ENCODE measurements around the gene IFT74.

Gene IFT74

GRCh38 chr9:26955921-26956859 is at the start of gene IFT74:
Gene IFT74 (plus strand): TSS chr9:26956412. CDS start chr9:26961968, 5,556 bp downstream.
- peak; percentile 68 for DNase-seq

GRCh38 chr9:26913138-26913668 is 43.0 kb upstream of the IFT74 start:
- no peak for DNase-seq

GRCh38 chr9:26919698-26920097 is 36.5 kb upstream of the IFT74 start:
- no peak for DNase-seq

GRCh38 chr9:26925609-26926008 is 30.6 kb upstream of the IFT74 start:
- no peak for DNase-seq

- no peak for DNase-seq
Measured at GRCh38 chr9:26928902-26929495, 27.2 kb upstream of the IFT74 start.

GRCh38 chr9:26935847-26936246 is 20.4 kb upstream of the IFT74 start:
- DNase-seq = no peak

- DNase-seq = no peak
Measured at GRCh38 chr9:26937816-26938371, 18.3 kb upstream of the IFT74 start.

- no peak for DNase-seq
Measured at GRCh38 chr9:26939955-26940711, 16.1 kb upstream of the IFT74 start.

- no peak for DNase-seq
Measured at GRCh38 chr9:26940779-26941178, 15.4 kb upstream of the IFT74 start.

- DNase-seq = no peak
Measured at GRCh38 chr9:26945591-26945990, 10.6 kb upstream of the IFT74 start.

GRCh38 chr9:26946753-26947727 is 9.2 kb upstream of the IFT74 start, which contains the start of gene PLAA:
Gene PLAA (minus strand): TSS chr9:26947242. CDS start chr9:26947045, 197 bp downstream.
- peak; percentile 64 for DNase-seq

- DNase-seq = no peak
Measured at GRCh38 chr9:26947736-26948135, 8.5 kb upstream of the IFT74 start.

GRCh38 chr9:26949637-26950069 is 6.6 kb upstream of the IFT74 start:
- no peak for DNase-seq

GRCh38 chr9:26950521-26950920 is 5.7 kb upstream of the IFT74 start:
- no peak for DNase-seq

GRCh38 chr9:26951794-26952193 is 4.4 kb upstream of the IFT74 start:
- DNase-seq = no peak

- DNase-seq = no peak
Measured at GRCh38 chr9:26954050-26954508, 2.1 kb upstream of the IFT74 start.

GRCh38 chr9:26955222-26955903 is 849 bp upstream of the IFT74 start:
- DNase-seq = no peak

GRCh38 chr9:26956860-26957233 is 635 bp downstream of the IFT74 start:
- no peak for DNase-seq

GRCh38 chr9:26971721-26972120 is 15.5 kb downstream of the IFT74 start:
- DNase-seq = no peak

- DNase-seq = no peak
Measured at GRCh38 chr9:26973989-26974388, 17.8 kb downstream of the IFT74 start.

- DNase-seq = no peak
Measured at GRCh38 chr9:26974927-26975326, 18.7 kb downstream of the IFT74 start.
